SU-DHL-6 (cell line): ENCODE results near the gene GPR78.

Experiments used
- CTCF ChIP-seq: fragments of 200-600 bp; sonication (generic); IDR thresholded peaks from one replicate; pipeline ENCODE4 v1.5.1; 2017; ENCODE audit warnings: antibody characterized with exemption, mild to moderate bottlenecking, low read length, moderate library complexity; ENCODE audit not compliant: insufficient read depth, poor library complexity, severe bottlenecking
- EZH2phosphoT487 ChIP-seq: fragments of 200-600 bp; sonication (generic), shearing (Covaris generic); conservative IDR thresholded peaks from 2 replicates; pipeline ENCODE4 v1.6.1; 2018; ENCODE audit warnings: mild to moderate bottlenecking, antibody characterized with exemption, low read length, moderate library complexity, mixed read lengths

- TF ChIP-seq CTCF (no peak), EZH2phosphoT487 (no peak)
These were observed 35.2 kb downstream of the GPR78 start for GRCh38 chr4:8615366-8615765.
